Measurements from ENCODE around the gene PGAP2.
"Not testable (repeated sequence)": the region's sequence is repeated elsewhere in the genome, so short reads cannot be mapped to it uniquely, and the experiment has no call there.

DNA sequence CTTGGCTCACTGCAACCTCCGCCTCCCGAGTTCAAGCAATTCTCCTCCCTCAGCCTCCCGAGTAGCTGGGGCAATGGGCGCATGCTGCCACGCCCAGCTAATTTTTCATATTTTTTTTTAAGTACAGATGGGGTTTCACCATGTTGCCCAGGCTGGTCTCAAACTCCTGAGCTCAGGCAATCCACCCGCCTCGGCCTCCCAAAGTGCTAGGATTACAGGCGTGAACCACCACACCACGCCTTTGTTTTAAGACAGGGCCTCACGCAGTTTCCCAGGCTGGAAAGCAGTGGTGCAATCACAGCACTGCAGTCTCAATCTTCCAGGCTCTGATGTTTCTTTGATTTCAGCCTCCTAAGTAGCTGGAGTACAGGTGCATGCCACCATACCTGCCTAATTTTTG is 14.0 kb upstream of the PGAP2 start:
- TF ChIP-seq EZH2 (IDR thresholded peaks at IDR 0.05; ENCODE audit: borderline replicate concordance, insufficient read depth, low read depth, low read length, poor library complexity, severe bottlenecking); CTCF (IDR thresholded peaks at IDR 0.05): not testable (repeated sequence)

Data from B cell (primary cell).